DND-41 (cell line): Measurements from ENCODE around the gene INSM1.

ENCODE experiments used
- EZH2 ChIP-seq: IDR thresholded peaks from 3 replicates; pipeline ENCODE4 v1.6.1; 2012; ENCODE audit warnings: borderline replicate concordance, low read depth, mild to moderate bottlenecking, moderate library complexity, low read length, inconsistent platforms; ENCODE audit not compliant: severe bottlenecking
- TF ChIP-seq, protein P1 (sequence below): IDR thresholded peaks from 2 replicates; pipeline ENCODE4 v1.5.1; 2012; ENCODE audit warnings: borderline replicate concordance, low read length, moderate library complexity, mild to moderate bottlenecking; ENCODE audit not compliant: poor library complexity, severe bottlenecking; ENCODE audit errors: extremely low read depth

- no peak for TF ChIP-seq EZH2
- TF ChIP-seq, protein P1, sequence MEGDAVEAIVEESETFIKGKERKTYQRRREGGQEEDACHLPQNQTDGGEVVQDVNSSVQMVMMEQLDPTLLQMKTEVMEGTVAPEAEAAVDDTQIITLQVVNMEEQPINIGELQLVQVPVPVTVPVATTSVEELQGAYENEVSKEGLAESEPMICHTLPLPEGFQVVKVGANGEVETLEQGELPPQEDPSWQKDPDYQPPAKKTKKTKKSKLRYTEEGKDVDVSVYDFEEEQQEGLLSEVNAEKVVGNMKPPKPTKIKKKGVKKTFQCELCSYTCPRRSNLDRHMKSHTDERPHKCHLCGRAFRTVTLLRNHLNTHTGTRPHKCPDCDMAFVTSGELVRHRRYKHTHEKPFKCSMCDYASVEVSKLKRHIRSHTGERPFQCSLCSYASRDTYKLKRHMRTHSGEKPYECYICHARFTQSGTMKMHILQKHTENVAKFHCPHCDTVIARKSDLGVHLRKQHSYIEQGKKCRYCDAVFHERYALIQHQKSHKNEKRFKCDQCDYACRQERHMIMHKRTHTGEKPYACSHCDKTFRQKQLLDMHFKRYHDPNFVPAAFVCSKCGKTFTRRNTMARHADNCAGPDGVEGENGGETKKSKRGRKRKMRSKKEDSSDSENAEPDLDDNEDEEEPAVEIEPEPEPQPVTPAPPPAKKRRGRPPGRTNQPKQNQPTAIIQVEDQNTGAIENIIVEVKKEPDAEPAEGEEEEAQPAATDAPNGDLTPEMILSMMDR = no peak
Measured at GRCh38 chr20:20390393-20390792, 22.5 kb downstream of the INSM1 start.
